ENCODE results near the gene STARD3. TPM values are rescaled to one million over a fixed set of nuclear protein-coding genes. Genes with fewer than 3 reads are reported as not detected.

STARD3 gene
- total and polyA plus RNA-seq, 9 of the 15 experiments (the other 6 are each of a cell fraction or from before 2014, with no cell fraction given), result 0.63 to 87.0 (median 46.0) TPM

- TF ChIP-seq YBX1 (IDR thresholded peaks at IDR 0.05) (no peak), YY1 (IDR thresholded peaks at IDR 0.05; ENCODE audit: borderline replicate concordance in 1 of 3, control insufficient read depth in 1 of 3, extremely low read depth in 1 of 3, insufficient read depth in 3 of 3, insufficient read length in 1 of 3, insufficient replicate concordance in 2 of 3, low read depth in 1 of 3, low read length in 2 of 3) (no peak), NEUROD1 (IDR thresholded peaks at IDR 0.05; ENCODE audit: borderline replicate concordance, low read depth, low read length, partially characterized antibody) (no peak), SMARCA4 (IDR thresholded peaks at IDR 0.05) (peak; percentile 68), SP2 (IDR thresholded peaks at IDR 0.05; ENCODE audit: extremely low read depth, low read depth, low read length, poor library complexity, severe bottlenecking) (no peak), HDGF (IDR thresholded peaks at IDR 0.05) (peak; percentile 31; the same call in 1 of the 2 replicates), KLF16 (IDR thresholded peaks at IDR 0.05) (peak; percentile 72), TAF9B (IDR thresholded peaks at IDR 0.05; ENCODE audit: partially characterized antibody) (no peak), SIRT6 (IDR thresholded peaks at IDR 0.05; ENCODE audit: low read depth, low read length) (no peak), CBX3 (IDR thresholded peaks at IDR 0.05; ENCODE audit: borderline replicate concordance in 1 of 2, low read length in 2 of 2) (peak in 1 of 2 experiments; percentile 70; a peak in 2 of 3 replicates), ZBTB7A (IDR thresholded peaks at IDR 0.05; ENCODE audit: borderline replicate concordance, control insufficient read depth, low read depth, low read length) (peak; percentile 35; the same call in 1 of the 2 replicates), ESRRA (IDR thresholded peaks at IDR 0.05; ENCODE audit: borderline replicate concordance, low read depth) (peak; percentile 56), NR2C2 (CRISPR knock-in tag; IDR thresholded peaks at IDR 0.05) (no peak), NR2C2 (tag; IDR thresholded peaks at IDR 0.05) (0 out of 2 replicates have a peak, but pooled peaks have one; percentile 44), C11orf30 (IDR thresholded peaks at IDR 0.05; ENCODE audit: low read depth) (no peak), MYC (IDR thresholded peaks at IDR 0.05; ENCODE audit: low read depth, low read length) (no peak), MYC (CRISPR knock-in tag; IDR thresholded peaks at IDR 0.05; ENCODE audit: borderline replicate concordance, low read depth) (no peak), ZNF408 (CRISPR knock-in tag; IDR thresholded peaks at IDR 0.05; ENCODE audit: low read depth) (no peak), TFAP4 (CRISPR knock-in tag; IDR thresholded peaks at IDR 0.05; ENCODE audit: borderline replicate concordance) (peak; percentile 82)
- TF ChIP-seq, protein P1, sequence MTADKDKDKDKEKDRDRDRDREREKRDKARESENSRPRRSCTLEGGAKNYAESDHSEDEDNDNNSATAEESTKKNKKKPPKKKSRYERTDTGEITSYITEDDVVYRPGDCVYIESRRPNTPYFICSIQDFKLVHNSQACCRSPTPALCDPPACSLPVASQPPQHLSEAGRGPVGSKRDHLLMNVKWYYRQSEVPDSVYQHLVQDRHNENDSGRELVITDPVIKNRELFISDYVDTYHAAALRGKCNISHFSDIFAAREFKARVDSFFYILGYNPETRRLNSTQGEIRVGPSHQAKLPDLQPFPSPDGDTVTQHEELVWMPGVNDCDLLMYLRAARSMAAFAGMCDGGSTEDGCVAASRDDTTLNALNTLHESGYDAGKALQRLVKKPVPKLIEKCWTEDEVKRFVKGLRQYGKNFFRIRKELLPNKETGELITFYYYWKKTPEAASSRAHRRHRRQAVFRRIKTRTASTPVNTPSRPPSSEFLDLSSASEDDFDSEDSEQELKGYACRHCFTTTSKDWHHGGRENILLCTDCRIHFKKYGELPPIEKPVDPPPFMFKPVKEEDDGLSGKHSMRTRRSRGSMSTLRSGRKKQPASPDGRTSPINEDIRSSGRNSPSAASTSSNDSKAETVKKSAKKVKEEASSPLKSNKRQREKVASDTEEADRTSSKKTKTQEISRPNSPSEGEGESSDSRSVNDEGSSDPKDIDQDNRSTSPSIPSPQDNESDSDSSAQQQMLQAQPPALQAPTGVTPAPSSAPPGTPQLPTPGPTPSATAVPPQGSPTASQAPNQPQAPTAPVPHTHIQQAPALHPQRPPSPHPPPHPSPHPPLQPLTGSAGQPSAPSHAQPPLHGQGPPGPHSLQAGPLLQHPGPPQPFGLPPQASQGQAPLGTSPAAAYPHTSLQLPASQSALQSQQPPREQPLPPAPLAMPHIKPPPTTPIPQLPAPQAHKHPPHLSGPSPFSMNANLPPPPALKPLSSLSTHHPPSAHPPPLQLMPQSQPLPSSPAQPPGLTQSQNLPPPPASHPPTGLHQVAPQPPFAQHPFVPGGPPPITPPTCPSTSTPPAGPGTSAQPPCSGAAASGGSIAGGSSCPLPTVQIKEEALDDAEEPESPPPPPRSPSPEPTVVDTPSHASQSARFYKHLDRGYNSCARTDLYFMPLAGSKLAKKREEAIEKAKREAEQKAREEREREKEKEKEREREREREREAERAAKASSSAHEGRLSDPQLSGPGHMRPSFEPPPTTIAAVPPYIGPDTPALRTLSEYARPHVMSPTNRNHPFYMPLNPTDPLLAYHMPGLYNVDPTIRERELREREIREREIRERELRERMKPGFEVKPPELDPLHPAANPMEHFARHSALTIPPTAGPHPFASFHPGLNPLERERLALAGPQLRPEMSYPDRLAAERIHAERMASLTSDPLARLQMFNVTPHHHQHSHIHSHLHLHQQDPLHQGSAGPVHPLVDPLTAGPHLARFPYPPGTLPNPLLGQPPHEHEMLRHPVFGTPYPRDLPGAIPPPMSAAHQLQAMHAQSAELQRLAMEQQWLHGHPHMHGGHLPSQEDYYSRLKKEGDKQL (CRISPR knock-in tag; IDR thresholded peaks at IDR 0.05; ENCODE audit: borderline replicate concordance), result no peak
These were observed 16.9 kb downstream of the STARD3 start (continued) for GRCh38 chr17:39653662-39654331.
